DOHH2 (cell line): ENCODE data around the gene SIGLEC12.
"Not testable (repeated sequence)": the region's sequence is repeated elsewhere in the genome, so short reads cannot be mapped to it uniquely, and the experiment has no call there.

Experiments
- EZH2phosphoT487 ChIP-seq: fragments of 200-600 bp; sonication (generic); IDR thresholded peaks from 2 replicates; pipeline ENCODE4 v1.6.1; 2017; ENCODE audit warnings: borderline replicate concordance, mild to moderate bottlenecking, antibody characterized with exemption, low read length, moderate library complexity, mixed read lengths
- TF ChIP-seq, protein P1 (sequence below): fragments of 200-600 bp; sonication (generic); IDR thresholded peaks from one replicate; pipeline ENCODE4 v1.5.1; 2014; ENCODE audit warnings: antibody characterized with exemption, mild to moderate bottlenecking, low read depth, low read length; ENCODE audit not compliant: poor library complexity, severe bottlenecking

DNA sequence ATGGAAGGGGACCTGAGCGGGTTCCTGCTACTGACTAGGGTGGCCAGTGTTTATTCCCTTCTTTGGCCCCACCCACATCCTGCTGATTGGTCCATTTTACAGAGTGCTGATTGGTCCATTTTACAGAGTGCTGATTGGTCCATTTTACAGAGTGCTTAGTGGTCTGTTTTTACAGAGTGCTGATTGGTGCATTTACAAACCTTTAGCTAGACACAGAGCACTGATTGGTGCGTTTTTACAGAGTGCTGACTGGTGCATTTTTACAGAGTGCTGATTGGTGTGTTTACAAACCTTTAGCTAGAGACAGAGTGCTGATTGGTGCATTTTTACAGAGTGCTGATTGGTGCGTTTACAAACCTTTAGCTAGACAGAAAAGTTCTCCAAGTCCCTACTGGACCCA, 54.1 kb downstream of the SIGLEC12 start:
- TF ChIP-seq, protein P1, sequence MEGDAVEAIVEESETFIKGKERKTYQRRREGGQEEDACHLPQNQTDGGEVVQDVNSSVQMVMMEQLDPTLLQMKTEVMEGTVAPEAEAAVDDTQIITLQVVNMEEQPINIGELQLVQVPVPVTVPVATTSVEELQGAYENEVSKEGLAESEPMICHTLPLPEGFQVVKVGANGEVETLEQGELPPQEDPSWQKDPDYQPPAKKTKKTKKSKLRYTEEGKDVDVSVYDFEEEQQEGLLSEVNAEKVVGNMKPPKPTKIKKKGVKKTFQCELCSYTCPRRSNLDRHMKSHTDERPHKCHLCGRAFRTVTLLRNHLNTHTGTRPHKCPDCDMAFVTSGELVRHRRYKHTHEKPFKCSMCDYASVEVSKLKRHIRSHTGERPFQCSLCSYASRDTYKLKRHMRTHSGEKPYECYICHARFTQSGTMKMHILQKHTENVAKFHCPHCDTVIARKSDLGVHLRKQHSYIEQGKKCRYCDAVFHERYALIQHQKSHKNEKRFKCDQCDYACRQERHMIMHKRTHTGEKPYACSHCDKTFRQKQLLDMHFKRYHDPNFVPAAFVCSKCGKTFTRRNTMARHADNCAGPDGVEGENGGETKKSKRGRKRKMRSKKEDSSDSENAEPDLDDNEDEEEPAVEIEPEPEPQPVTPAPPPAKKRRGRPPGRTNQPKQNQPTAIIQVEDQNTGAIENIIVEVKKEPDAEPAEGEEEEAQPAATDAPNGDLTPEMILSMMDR = not testable (repeated sequence)
- TF ChIP-seq EZH2phosphoT487 = not testable (repeated sequence)
